EH (cell line): ENCODE data around the gene DUS1L.

ENCODE experiments used
- DNase-seq: peaks from one replicate; pipeline ENCODE4 v3.0.0-alpha.2; 2015; ENCODE audit warnings: low read depth

Gene DUS1L

GRCh38 chr17:82065638-82066303, at the start of gene DUS1L:
TSS of gene DUS1L (minus strand) at chr17:82065804. CDS start at chr17:82065059, 745 bp downstream.
- DNase-seq = peak; percentile 48

GRCh38 chr17:82114872-82115271, 49.3 kb upstream of the DUS1L start:
- no peak for DNase-seq

- DNase-seq = no peak
Measured at GRCh38 chr17:82114447-82114846, 48.8 kb upstream of the DUS1L start.

GRCh38 chr17:82113941-82114340, 48.3 kb upstream of the DUS1L start:
- DNase-seq = no peak

- DNase-seq = no peak
Measured at GRCh38 chr17:82113422-82113821, 47.8 kb upstream of the DUS1L start.

- DNase-seq = no peak
Measured at GRCh38 chr17:82112914-82113311, 47.3 kb upstream of the DUS1L start.

- no peak for DNase-seq
Measured at GRCh38 chr17:82112181-82112913, 46.7 kb upstream of the DUS1L start.

- DNase-seq = no peak
Measured at GRCh38 chr17:82110298-82110697, 44.7 kb upstream of the DUS1L start.

- no peak for DNase-seq
Measured at GRCh38 chr17:82108961-82109475, 43.4 kb upstream of the DUS1L start.

GRCh38 chr17:82108496-82108945, 42.9 kb upstream of the DUS1L start:
- no peak for DNase-seq

- no peak for DNase-seq
Measured at GRCh38 chr17:82108038-82108437, 42.4 kb upstream of the DUS1L start.

GRCh38 chr17:82107341-82107860, 41.8 kb upstream of the DUS1L start:
- DNase-seq = no peak

- no peak for DNase-seq
Measured at GRCh38 chr17:82106688-82107305, 41.2 kb upstream of the DUS1L start.

- peak; percentile 78 for DNase-seq
Measured at GRCh38 chr17:82105882-82106687, 40.5 kb upstream of the DUS1L start.

- no peak for DNase-seq
Measured at GRCh38 chr17:82105417-82105881, 39.8 kb upstream of the DUS1L start.

- DNase-seq = no peak
Measured at GRCh38 chr17:82104797-82105416, 39.3 kb upstream of the DUS1L start.

GRCh38 chr17:82103553-82104451, 38.2 kb upstream of the DUS1L start:
- DNase-seq = no peak

GRCh38 chr17:82101767-82102679, 36.4 kb upstream of the DUS1L start:
- DNase-seq = no peak

GRCh38 chr17:82101301-82101715, 35.7 kb upstream of the DUS1L start:
- no peak for DNase-seq
